H1 (cell line): ENCODE data around the gene ALDH1L2. TPM values are rescaled to one million over a fixed set of nuclear protein-coding genes. Genes with fewer than 3 reads are reported as not detected.

Experiments
- ASH2L ChIP-seq: fragments of 200-600, 300-600 bp; sonication (generic); IDR thresholded peaks from one replicate; pipeline ENCODE4 v1.7.1; 2017; ENCODE audit warnings: low read length
- CTBP2 ChIP-seq: IDR thresholded peaks from 2 replicates; pipeline ENCODE4 v1.7.0; 2011; ENCODE audit warnings: borderline replicate concordance, mild to moderate bottlenecking, moderate library complexity, mixed read lengths, low read length; ENCODE audit not compliant: insufficient read depth, insufficient read length
- polyA plus RNA-seq, 7 experiments: library from polyadenylated mRNA; depleted of rRNA in 3 of 7; stranded (reverse) in 5 of 7; unstranded in 2 of 7; fragments of >200 nt in 5 of 7; fragments of 200-250 nt in 2 of 7; gene quantifications; 1 replicate in 5 of 7; 2 replicates in 1 of 7; 4 replicates in 1 of 7; pipeline versions ENCODE4 v1.2.1 to v1.2.3, GENCODE V29; 2011 to 2013; ENCODE audit warnings: missing spikeins in 2 of 7, mixed read lengths in 2 of 7
- total RNA-seq: library from RNA; stranded (reverse); fragmentation: NEBNext Ultra II Directional; extraction: Animal tissue kit (Norgen Biotek cat#: 25700); gene quantifications from 2 replicates; pipeline ENCODE4 v1.2.1, GENCODE V29; 2021
- TF ChIP-seq, protein P1 (sequence below), 3 experiments: IDR thresholded peaks; 1 replicate in 2 of 3; 2 replicates in 1 of 3; pipeline versions ENCODE4 v1.5.1 to v1.6.1; 2011; ENCODE audit warnings: low read length in 3 of 3, mild to moderate bottlenecking in 3 of 3, inconsistent platforms in 2 of 3, low read depth in 1 of 3, moderate library complexity in 1 of 3; ENCODE audit not compliant: insufficient read depth in 1 of 3; ENCODE audit errors: control extremely low read depth in 1 of 3

ALDH1L2 gene
- total and polyA plus RNA-seq, 2 of the 8 experiments (the other 6 are each of a cell fraction or from before 2014, with no cell fraction given), result 3.7 to 7.2 TPM

DNA sequence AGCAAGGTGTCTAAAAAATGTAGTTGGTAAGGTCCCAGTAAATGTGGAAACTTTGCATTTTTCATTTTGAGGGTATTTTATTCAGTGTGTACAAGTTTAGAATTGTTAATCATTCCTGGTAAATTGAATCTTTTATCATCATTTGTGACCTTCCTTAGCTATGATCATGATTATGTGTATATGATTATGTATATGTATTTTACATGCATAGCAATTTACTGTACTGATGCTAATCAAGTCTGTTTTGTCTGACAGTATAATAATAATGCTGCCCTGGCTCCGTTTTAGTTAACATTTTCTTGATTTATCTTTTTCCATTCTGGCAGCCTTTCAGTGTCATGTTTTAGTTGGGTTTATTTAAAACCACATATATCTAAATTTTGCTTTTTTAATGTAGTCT, 32.7 kb upstream of the ALDH1L2 start (continued):
- TF ChIP-seq, protein P1, sequence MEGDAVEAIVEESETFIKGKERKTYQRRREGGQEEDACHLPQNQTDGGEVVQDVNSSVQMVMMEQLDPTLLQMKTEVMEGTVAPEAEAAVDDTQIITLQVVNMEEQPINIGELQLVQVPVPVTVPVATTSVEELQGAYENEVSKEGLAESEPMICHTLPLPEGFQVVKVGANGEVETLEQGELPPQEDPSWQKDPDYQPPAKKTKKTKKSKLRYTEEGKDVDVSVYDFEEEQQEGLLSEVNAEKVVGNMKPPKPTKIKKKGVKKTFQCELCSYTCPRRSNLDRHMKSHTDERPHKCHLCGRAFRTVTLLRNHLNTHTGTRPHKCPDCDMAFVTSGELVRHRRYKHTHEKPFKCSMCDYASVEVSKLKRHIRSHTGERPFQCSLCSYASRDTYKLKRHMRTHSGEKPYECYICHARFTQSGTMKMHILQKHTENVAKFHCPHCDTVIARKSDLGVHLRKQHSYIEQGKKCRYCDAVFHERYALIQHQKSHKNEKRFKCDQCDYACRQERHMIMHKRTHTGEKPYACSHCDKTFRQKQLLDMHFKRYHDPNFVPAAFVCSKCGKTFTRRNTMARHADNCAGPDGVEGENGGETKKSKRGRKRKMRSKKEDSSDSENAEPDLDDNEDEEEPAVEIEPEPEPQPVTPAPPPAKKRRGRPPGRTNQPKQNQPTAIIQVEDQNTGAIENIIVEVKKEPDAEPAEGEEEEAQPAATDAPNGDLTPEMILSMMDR (IDR thresholded peaks at IDR 0.05; ENCODE audit: control extremely low read depth in 1 of 3, insufficient read depth in 1 of 3, low read depth in 1 of 3, low read length in 3 of 3), result no peak
- TF ChIP-seq ASH2L (no peak), CTBP2 (no peak)
